Activated T-helper 2 cell treated with anti-CD3 and anti-CD28 coated beads, Interferon-gamma antibody, Interleukin-2, Interleukin-4, amounts not matched to agents 10 μg/mL and 5 μg/mL and 100 μg/mL, durations not matched to agents 14 hours and 24 hours and 36 hours (primary cell): ENCODE results near the gene ARID3A. TPM values are rescaled to one million over a fixed set of nuclear protein-coding genes. Genes with fewer than 3 reads are reported as not detected.

Source experiments
- DNase-seq: peaks from one replicate; pipeline ENCODE4 v3.0.0; 2021; ENCODE audit warnings: low spot score
- H3K27ac Mint-ChIP-seq: one replicate; pipeline ENCODE4 v1.8.0; 2021; ENCODE audit warnings: mixed read lengths
- H3K27me3 Mint-ChIP-seq: one replicate; pipeline ENCODE4 v1.8.0; 2021; ENCODE audit warnings: low read depth, mixed read lengths
- H3K36me3 Mint-ChIP-seq: one replicate; pipeline ENCODE4 v1.8.0; 2021; ENCODE audit warnings: low read depth, mixed read lengths
- H3K4me1 Mint-ChIP-seq: one replicate; pipeline ENCODE4 v1.8.0; 2021; ENCODE audit warnings: low read depth, mixed read lengths
- H3K4me3 Mint-ChIP-seq: one replicate; pipeline ENCODE4 v1.8.0; 2021; ENCODE audit warnings: low read depth, mild to moderate bottlenecking, moderate library complexity, mixed read lengths
- H3K9me3 Mint-ChIP-seq: one replicate; pipeline ENCODE4 v1.8.0; 2021; ENCODE audit warnings: mixed read lengths
- intact Hi-C: fragments of 100-400 bp; cut with micrococcal nuclease; formaldehyde crosslinking; loops from one replicate; pipeline ENCODE4 v1.15.1; 2023
- total RNA-seq: library from RNA; stranded (reverse); gene quantifications from 2 replicates; pipeline ENCODE4 v1.2.3, GENCODE V29; 2022

The ARID3A gene
- total RNA-seq, 1 donor from 2014 or later = 42.0 TPM

GRCh38 chr19:942133-942645, 16.4 kb downstream of the ARID3A start:
- intact Hi-C loops = no loop called here
- Mint-ChIP-seq H3K27me3 (peaks cover 3% of the 10 kb centered on the region), H3K36me3 (peaks cover 27% of the 10 kb centered on the region), H3K4me3 (no peak overlapping the region), H3K27ac (no peak overlapping the region), H3K9me3 (no peaks in the 10 kb centered on the region), H3K4me1 (peaks cover 12% of the 10 kb centered on the region)
- no peak for DNase-seq

- H3K27ac Mint-ChIP-seq = no peak overlapping the region
- H3K4me1 Mint-ChIP-seq = peaks cover 10% of the 10 kb centered on the region
- intact Hi-C loops = no loop called here
These were observed 17.8 kb downstream of the ARID3A start for GRCh38 chr19:943551-944170.

DNA sequence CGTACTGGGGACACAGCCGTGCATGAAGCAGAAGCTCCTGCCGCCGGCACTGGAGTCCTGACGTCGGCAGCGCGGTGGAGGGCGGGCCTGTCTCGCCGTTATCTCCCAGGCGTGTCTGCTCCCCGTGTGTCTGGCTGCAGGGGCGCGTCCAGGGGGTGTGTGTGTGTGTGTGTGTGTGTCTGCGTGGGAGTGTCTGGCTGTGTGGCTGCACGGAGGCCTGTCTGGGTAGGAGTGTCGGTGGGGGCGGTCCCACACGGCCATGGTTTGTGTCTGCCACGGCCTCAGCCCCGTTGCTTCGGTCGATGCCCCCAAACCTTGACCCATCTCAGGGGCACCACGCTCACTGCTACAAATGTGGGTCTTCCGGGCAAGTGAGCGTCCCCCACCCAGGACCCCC, 18.3 kb downstream of the ARID3A start:
- DNase-seq = no peak
- H3K4me1 Mint-ChIP-seq = peaks cover 10% of the 10 kb centered on the region
- no peaks in the 10 kb centered on the region for H3K9me3 Mint-ChIP-seq
- H3K27me3 Mint-ChIP-seq = peaks cover 3% of the 10 kb centered on the region
- no peak overlapping the region for H3K4me3 Mint-ChIP-seq
- peaks cover 21% of the 10 kb centered on the region for H3K36me3 Mint-ChIP-seq
- H3K27ac Mint-ChIP-seq = no peak overlapping the region
- intact Hi-C loops = no loop called here

More at GRCh38 chr19:943551-944170, 17.8 kb downstream of the ARID3A start:
- Mint-ChIP-seq H3K9me3 (no peaks in the 10 kb centered on the region), H3K4me3 (no peak overlapping the region), H3K36me3 (peaks cover 21% of the 10 kb centered on the region), H3K27me3 (peaks cover 3% of the 10 kb centered on the region)
- no peak for DNase-seq

GRCh38 chr19:944663-945241, 18.9 kb downstream of the ARID3A start:
- peaks cover 10% of the 10 kb centered on the region for H3K4me1 Mint-ChIP-seq
- H3K27me3 Mint-ChIP-seq = peaks cover 3% of the 10 kb centered on the region
- no peak for DNase-seq
- H3K9me3 Mint-ChIP-seq = no peaks in the 10 kb centered on the region
- H3K4me3 Mint-ChIP-seq = no peak overlapping the region
- intact Hi-C loops = no loop called here
- H3K36me3 Mint-ChIP-seq = peaks cover 15% of the 10 kb centered on the region
- H3K27ac Mint-ChIP-seq = no peak overlapping the region

DNA sequence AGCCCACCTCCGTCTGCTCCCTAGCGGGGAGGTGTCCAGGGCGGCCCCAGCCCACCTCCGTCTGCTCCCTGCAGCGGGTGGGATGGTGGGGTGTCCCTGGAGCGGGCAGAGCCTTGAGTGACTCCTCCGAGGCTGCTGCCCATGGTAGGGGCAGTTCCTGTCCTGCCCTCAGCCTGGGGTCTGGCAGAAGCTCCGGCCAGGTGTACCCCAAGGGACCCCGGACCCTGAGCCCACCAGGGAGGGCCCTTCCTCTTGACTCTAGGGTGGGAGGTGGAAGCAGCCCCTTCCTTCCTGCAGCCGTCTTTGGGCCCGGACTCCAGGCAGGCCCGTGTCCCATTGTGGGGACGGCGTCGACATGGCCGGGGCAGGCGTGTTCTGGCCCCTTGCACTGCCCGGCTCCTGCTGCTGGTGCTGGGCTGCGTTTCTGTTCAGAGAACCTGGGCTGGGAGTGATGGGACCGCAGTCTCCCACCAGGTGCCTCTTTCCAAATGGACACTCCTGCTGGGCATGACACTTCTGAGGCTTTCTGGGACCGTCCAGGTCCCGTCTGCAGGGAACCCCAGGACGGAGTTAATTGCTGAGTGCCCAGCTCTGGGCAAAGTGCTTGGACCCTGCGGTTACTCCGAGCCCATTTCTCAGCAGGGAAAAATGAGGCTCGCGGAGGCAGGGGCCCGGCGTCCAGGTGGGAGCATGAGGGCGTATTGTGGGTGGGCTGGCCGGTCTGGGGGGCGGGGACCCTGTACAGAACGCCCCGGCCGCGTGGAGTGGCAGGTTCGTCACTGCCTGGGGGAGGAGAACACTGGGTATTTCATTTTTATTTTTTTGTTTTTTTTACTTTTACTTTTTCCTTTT, 19.8 kb downstream of the ARID3A start:
- no peak overlapping the region for H3K27ac Mint-ChIP-seq
- H3K4me3 Mint-ChIP-seq = no peak overlapping the region
- peaks cover 8% of the 10 kb centered on the region for H3K36me3 Mint-ChIP-seq
- intact Hi-C loops = no loop called here
- DNase-seq = no peak
- peaks cover 6% of the 10 kb centered on the region for H3K4me1 Mint-ChIP-seq
- no peaks in the 10 kb centered on the region for H3K27me3 Mint-ChIP-seq
- H3K9me3 Mint-ChIP-seq = no peaks in the 10 kb centered on the region

- Mint-ChIP-seq H3K27me3 (no peaks in the 10 kb centered on the region), H3K4me3 (no peak overlapping the region), H3K9me3 (no peaks in the 10 kb centered on the region), H3K4me1 (peaks cover 1% of the 10 kb centered on the region), H3K27ac (no peak overlapping the region), H3K36me3 (peaks cover 3% of the 10 kb centered on the region)
- intact Hi-C loops = no loop called here
- no peak for DNase-seq
These were observed 21.4 kb downstream of the ARID3A start for GRCh38 chr19:947090-947706.

GRCh38 chr19:947707-948539, 22.1 kb downstream of the ARID3A start:
- no peak overlapping the region for H3K4me3 Mint-ChIP-seq
- no peak overlapping the region for H3K27ac Mint-ChIP-seq
- no peaks in the 10 kb centered on the region for H3K27me3 Mint-ChIP-seq
- peaks cover 1% of the 10 kb centered on the region for H3K4me1 Mint-ChIP-seq
- DNase-seq = no peak
- peaks cover under 1% of the 10 kb centered on the region for H3K36me3 Mint-ChIP-seq
- no peaks in the 10 kb centered on the region for H3K9me3 Mint-ChIP-seq
- intact Hi-C loops = no loop called here

DNA sequence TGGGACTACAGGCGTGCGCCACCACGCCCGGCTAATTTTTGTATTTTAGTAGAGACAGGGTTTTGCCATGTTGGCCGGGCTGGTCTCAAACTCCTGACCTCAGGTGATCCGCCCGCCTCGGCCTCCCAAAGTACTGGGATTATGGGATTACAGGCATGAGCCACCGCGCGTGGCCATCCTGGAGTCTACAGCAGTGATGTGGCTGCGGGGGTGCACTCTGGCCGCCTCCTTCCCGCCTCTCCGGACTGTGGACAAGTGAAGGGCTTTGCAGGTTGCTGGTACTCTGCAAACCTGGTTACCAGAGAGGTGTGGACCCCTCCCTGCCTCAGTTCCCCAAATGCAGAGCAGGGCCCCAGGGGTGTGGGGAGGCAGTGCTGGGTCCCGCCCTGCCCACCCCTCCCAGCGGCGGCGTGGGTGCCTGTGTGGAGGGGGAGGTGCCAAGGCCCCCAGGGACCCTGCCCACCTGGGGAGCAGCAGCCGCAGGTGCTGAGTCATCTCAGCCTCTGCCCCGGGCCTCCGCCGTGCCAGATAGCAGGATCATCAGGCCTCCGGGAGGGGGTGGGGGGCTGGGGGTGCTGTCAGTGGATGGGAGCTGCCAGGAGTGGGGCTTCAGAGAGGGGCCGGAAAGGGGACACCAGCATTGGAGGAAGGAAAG, 23.1 kb downstream of the ARID3A start:
- Mint-ChIP-seq H3K27me3 (no peaks in the 10 kb centered on the region), H3K36me3 (no peaks in the 10 kb centered on the region), H3K9me3 (no peaks in the 10 kb centered on the region), H3K4me1 (peaks cover 1% of the 10 kb centered on the region), H3K4me3 (no peak overlapping the region), H3K27ac (no peak overlapping the region)
- DNase-seq = no peak
- intact Hi-C loops = no loop called here

DNA sequence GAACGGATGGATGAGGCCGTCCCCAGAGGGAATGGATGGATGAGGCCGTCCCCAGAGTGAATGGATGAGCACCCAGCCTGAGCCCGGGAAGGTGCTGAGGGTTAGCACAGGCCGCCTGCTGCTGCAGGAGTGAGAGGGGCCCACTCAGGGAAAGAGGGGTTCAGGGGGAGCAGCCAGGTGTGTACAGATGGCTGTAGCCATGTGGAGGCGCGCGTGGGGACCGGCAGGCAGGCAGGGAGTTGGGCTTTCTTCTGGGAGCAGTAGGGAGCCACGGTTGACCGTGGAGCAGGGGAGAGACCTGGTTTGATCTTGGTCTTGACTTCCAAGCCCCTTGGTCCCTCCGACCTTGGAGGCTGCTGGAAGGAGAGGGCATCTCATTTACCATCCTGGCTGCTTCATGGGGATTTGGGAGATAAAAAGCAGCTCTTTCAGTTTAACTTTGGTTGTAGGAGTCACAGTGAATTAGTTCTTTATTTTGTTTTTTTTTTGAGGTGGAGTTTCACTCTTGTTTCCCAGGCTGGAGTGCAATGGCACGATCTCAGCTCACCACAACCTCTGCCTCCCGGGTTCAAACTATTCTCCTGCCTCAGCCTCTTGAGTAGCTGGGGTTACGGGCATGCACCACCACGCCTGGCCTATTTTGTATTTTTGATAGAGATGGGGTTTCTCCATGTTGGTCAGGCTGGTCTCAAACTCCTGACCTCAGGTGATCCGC, 24.7 kb downstream of the ARID3A start:
- Mint-ChIP-seq H3K4me3 (no peak overlapping the region), H3K36me3 (no peaks in the 10 kb centered on the region), H3K27me3 (no peaks in the 10 kb centered on the region), H3K27ac (peak overlapping the region; percentile 28), H3K9me3 (no peaks in the 10 kb centered on the region), H3K4me1 (peaks cover 1% of the 10 kb centered on the region)
- intact Hi-C loops = no loop called here
- no peak for DNase-seq

DNA sequence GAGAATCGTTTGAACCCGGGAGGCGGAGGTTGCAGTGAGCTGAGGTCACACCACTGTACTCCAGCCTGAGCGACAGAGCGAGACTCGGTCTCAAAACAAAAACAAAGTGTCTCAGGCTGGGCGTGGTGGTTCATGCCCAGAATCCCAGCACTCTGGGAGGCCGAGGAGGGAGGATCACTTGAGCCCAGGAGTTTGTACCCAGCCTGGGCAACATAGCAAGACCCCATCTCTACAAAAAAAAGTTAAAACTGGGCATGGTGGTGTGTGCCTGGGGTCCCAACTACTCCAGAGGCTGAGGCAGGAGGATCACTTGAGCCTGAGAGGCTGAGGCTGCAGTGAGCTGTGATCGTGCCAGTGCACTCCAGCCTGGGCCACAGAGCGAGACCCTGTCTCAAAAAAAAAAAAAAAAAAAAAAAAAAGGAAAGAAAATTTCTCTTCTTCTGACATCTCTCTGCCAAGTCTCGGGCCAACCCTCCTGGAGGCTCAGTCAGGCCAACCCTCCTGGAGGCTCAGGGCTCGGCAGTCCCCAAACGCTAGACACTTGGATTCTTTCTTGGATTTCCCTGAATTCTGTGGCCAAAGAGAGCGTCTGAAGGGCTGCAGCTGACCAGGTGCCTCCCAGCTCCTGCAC, 26.3 kb downstream of the ARID3A start:
- peaks cover 1% of the 10 kb centered on the region for H3K4me1 Mint-ChIP-seq
- H3K4me3 Mint-ChIP-seq = no peak overlapping the region
- H3K9me3 Mint-ChIP-seq = no peaks in the 10 kb centered on the region
- intact Hi-C loops = no loop called here
- H3K27me3 Mint-ChIP-seq = no peaks in the 10 kb centered on the region
- no peak overlapping the region for H3K27ac Mint-ChIP-seq
- DNase-seq = no peak
- H3K36me3 Mint-ChIP-seq = no peaks in the 10 kb centered on the region
